Neural cell (in vitro differentiated cells): Measurements from ENCODE around the gene POC5. TPM values are rescaled to one million over a fixed set of nuclear protein-coding genes. Genes with fewer than 3 reads are reported as not detected.
"Not testable (repeated sequence)": the region's sequence is repeated elsewhere in the genome, so short reads cannot be mapped to it uniquely, and the experiment has no call there.

Source experiments
- H2AFZ ChIP-seq: fragments of 200-600, 300-800 bp; sonication (generic), shearing (Covaris generic); 2 replicates; pipeline ENCODE4 v1.6.0; 2014; ENCODE audit warnings: low read depth, mild to moderate bottlenecking, antibody characterized with exemption, low read length, moderate library complexity
- H3F3A ChIP-seq: fragments of 200-600 bp; shearing (Covaris generic); 2 replicates; pipeline ENCODE4 v1.6.1; 2016; ENCODE audit warnings: mild to moderate bottlenecking, moderate library complexity, mixed read lengths, antibody characterized with exemption, low read length; ENCODE audit not compliant: insufficient read depth, poor library complexity, severe bottlenecking
- H3K27ac ChIP-seq: fragments of 200-600, 300-800 bp; sonication (generic), shearing (Covaris generic); 2 replicates; pipeline ENCODE4 v1.5.1; 2014; ENCODE audit warnings: mild to moderate bottlenecking, low read length, moderate library complexity
- H3K27me3 ChIP-seq: fragments of 300-800, 200-600 bp; sonication (generic), shearing (Covaris generic); 2 replicates; pipeline ENCODE4 v1.6.0; 2014; ENCODE audit warnings: mild to moderate bottlenecking, low read depth, low read length, moderate library complexity; ENCODE audit not compliant: insufficient read depth
- H3K36me3 ChIP-seq: fragments of 300-800, 200-600 bp; sonication (generic), shearing (Covaris generic); 2 replicates; pipeline ENCODE4 v1.5.1; 2014; ENCODE audit warnings: mild to moderate bottlenecking, antibody characterized with exemption, low read length, moderate library complexity; ENCODE audit not compliant: insufficient read depth
- H3K4me2 ChIP-seq: fragments of 300-800, 200-600 bp; sonication (generic), shearing (Covaris generic); 2 replicates; pipeline ENCODE4 v1.6.0; 2014; ENCODE audit warnings: mild to moderate bottlenecking, low read length
- H3K4me3 ChIP-seq: fragments of 300-800, 200-600 bp; sonication (generic), shearing (Covaris generic); 2 replicates; pipeline ENCODE4 v1.5.1; 2014; ENCODE audit warnings: mild to moderate bottlenecking, low read length, moderate library complexity
- H3K79me2 ChIP-seq: fragments of 200-600 bp; shearing (Covaris generic); replicated peaks from 2 replicates; pipeline ENCODE4 v1.6.0; 2014; ENCODE audit warnings: mild to moderate bottlenecking, low read length, moderate library complexity; ENCODE audit not compliant: insufficient read depth
- H3K9ac ChIP-seq: fragments of 300-800, 200-600 bp; sonication (generic), shearing (Covaris generic); 2 replicates; pipeline ENCODE4 v1.6.1; 2016; ENCODE audit warnings: mild to moderate bottlenecking, low read length, mixed read lengths
- H3K9me2 ChIP-seq: fragments of 200-600 bp; shearing (Covaris generic); 2 replicates; pipeline ENCODE4 v1.6.1; 2016; ENCODE audit warnings: mild to moderate bottlenecking, low read length, mixed read lengths; ENCODE audit not compliant: insufficient read depth
- H3K9me3 ChIP-seq: fragments of 200-600, 300-800 bp; sonication (generic), shearing (Covaris generic); 2 replicates; pipeline ENCODE4 v1.6.1; 2016; ENCODE audit warnings: mild to moderate bottlenecking, mixed run types, low read length, moderate library complexity, mixed read lengths
- H4K20me1 ChIP-seq: fragments of 200-600 bp; shearing (Covaris generic); 2 replicates; pipeline ENCODE4 v1.6.1; 2016; ENCODE audit warnings: mild to moderate bottlenecking, mixed run types; ENCODE audit not compliant: insufficient read depth
- CTCF ChIP-seq: fragments of 450-650 bp; IDR thresholded peaks from 2 replicates; pipeline ENCODE4 v1.5.1; 2014; ENCODE audit warnings: antibody characterized with exemption, mild to moderate bottlenecking, moderate library complexity; ENCODE audit not compliant: poor library complexity, severe bottlenecking
- EP300 ChIP-seq: fragments of 450-650 bp; conservative IDR thresholded peaks from 2 replicates; pipeline ENCODE4 v1.6.1; 2014; ENCODE audit warnings: antibody characterized with exemption, mild to moderate bottlenecking, moderate library complexity; ENCODE audit not compliant: poor library complexity, severe bottlenecking
- EZH2 ChIP-seq: fragments of 200-600, 300-800 bp; shearing (Covaris generic), sonication (generic); IDR thresholded peaks from 2 replicates; pipeline ENCODE4 v1.6.1; 2014; ENCODE audit warnings: antibody characterized with exemption, low read length, borderline replicate concordance, mild to moderate bottlenecking; ENCODE audit not compliant: insufficient read depth, poor library complexity, severe bottlenecking
- MXI1 ChIP-seq: fragments of 450-650 bp; conservative IDR thresholded peaks from 2 replicates; pipeline ENCODE4 v1.6.1; 2014; ENCODE audit warnings: antibody characterized with exemption, mild to moderate bottlenecking; ENCODE audit not compliant: poor library complexity, severe bottlenecking
- POLR2AphosphoS5 ChIP-seq: IDR thresholded peaks from 2 replicates; pipeline ENCODE4 v1.6.1; 2012
- RAD21 ChIP-seq: fragments of 450-650 bp; conservative IDR thresholded peaks from 2 replicates; pipeline ENCODE4 v1.6.1; 2014; ENCODE audit warnings: antibody characterized with exemption, mild to moderate bottlenecking, moderate library complexity
- REST ChIP-seq: IDR thresholded peaks from 2 replicates; pipeline ENCODE4 v1.6.1; 2012; ENCODE audit warnings: borderline replicate concordance
- SMC3 ChIP-seq: fragments of 450-650 bp; conservative IDR thresholded peaks from 2 replicates; pipeline ENCODE4 v1.6.1; 2014; ENCODE audit warnings: antibody characterized with exemption, mild to moderate bottlenecking, moderate library complexity; ENCODE audit not compliant: poor library complexity
- TAF1 ChIP-seq: IDR thresholded peaks from 2 replicates; pipeline ENCODE4 v1.6.1; 2012; ENCODE audit warnings: low read depth
- polyA plus RNA-seq: library from polyadenylated mRNA; depleted of rRNA; stranded (reverse); fragments of >200 nt; gene quantifications from 2 replicates; pipeline ENCODE4 v1.2.3, GENCODE V29; 2014

The POC5 gene
- polyA plus RNA-seq, 1 donor from 2014 or later: 36.1 TPM

- H2AFZ ChIP-seq: no peak overlapping the region
- H3K27ac ChIP-seq: no peak overlapping the region
- H4K20me1 ChIP-seq: no peaks in the 10 kb centered on the region
- no peaks in the 10 kb centered on the region for H3K36me3 ChIP-seq
- H3K9me2 ChIP-seq: no peaks in the 10 kb centered on the region
- no peak for TF ChIP-seq SMC3
- no peak for TF ChIP-seq CTCF
- no peak for TF ChIP-seq EZH2
- no peak for TF ChIP-seq POLR2AphosphoS5
- TF ChIP-seq REST: no peak
- TF ChIP-seq TAF1: no peak
- no peak for TF ChIP-seq EP300
- no peak for TF ChIP-seq RAD21
- TF ChIP-seq MXI1: no peak
- no peak overlapping the region for H3K4me2 ChIP-seq
- H3K9me3 ChIP-seq: no peaks in the 10 kb centered on the region
- no peak overlapping the region for H3K4me3 ChIP-seq
- no peaks in the 10 kb centered on the region for H3K27me3 ChIP-seq
- H3K9ac ChIP-seq: no peak overlapping the region
- no peaks in the 10 kb centered on the region for H3F3A ChIP-seq
- no peaks in the 10 kb centered on the region for H3K79me2 ChIP-seq
Measured at GRCh38 chr5:75701856-75702255, 15.4 kb downstream of the POC5 start.

GRCh38 chr5:75695472-75696351, 21.5 kb downstream of the POC5 start:
- not testable (repeated sequence) for H3F3A ChIP-seq, H3K27me3 ChIP-seq, H3K9ac ChIP-seq, H3K4me2 ChIP-seq, H3K4me3 ChIP-seq, H2AFZ ChIP-seq, H3K79me2 ChIP-seq, H3K36me3 ChIP-seq, H3K9me3 ChIP-seq, H4K20me1 ChIP-seq, H3K27ac ChIP-seq, H3K9me2 ChIP-seq
